Activated T-cell treated with anti-CD3 and anti-CD28 coated beads, Interleukin-2, amount 50 U/mL, for 72 hours (primary cell): ENCODE measurements around the gene FLACC1. TPM values are rescaled to one million over a fixed set of nuclear protein-coding genes. Genes with fewer than 3 reads are reported as not detected.
"Not testable (repeated sequence)": the region's sequence is repeated elsewhere in the genome, so short reads cannot be mapped to it uniquely, and the experiment has no call there.

Source experiments
- ATAC-seq, 2 donors: fragments of 150-1000 bp; cut with Tn5 transposase; replicated peaks in 1 of 2; 2 replicates each; pipeline ENCODE4 v1.10.0; 2021; ENCODE audit warnings: moderate library complexity in 2 of 2, mild to moderate bottlenecking in 1 of 2
- DNase-seq, 2 donors: peaks; one replicate each; pipeline ENCODE4 v3.0.0; 2021 to 2022; ENCODE audit warnings: mixed read lengths in 1 of 2
- H3K27ac Mint-ChIP-seq: one replicate; pipeline ENCODE4 v1.8.0; 2022; ENCODE audit warnings: mild to moderate bottlenecking, moderate library complexity, mixed read lengths
- H3K27me3 Mint-ChIP-seq: one replicate; pipeline ENCODE4 v1.8.0; 2022; ENCODE audit warnings: low read depth, mixed read lengths
- H3K36me3 Mint-ChIP-seq, 2 donors: one replicate each; pipeline ENCODE4 v1.8.0; 2022; ENCODE audit warnings: mixed read lengths in 2 of 2, mild to moderate bottlenecking in 1 of 2; ENCODE audit not compliant: insufficient read depth in 2 of 2
- H3K4me1 Mint-ChIP-seq: one replicate; pipeline ENCODE4 v1.8.0; 2022; ENCODE audit warnings: low read depth, mixed read lengths
- H3K4me3 Mint-ChIP-seq, 2 donors: one replicate each; pipeline ENCODE4 v1.8.0; 2022; ENCODE audit warnings: mild to moderate bottlenecking in 2 of 2, mixed read lengths in 2 of 2, moderate library complexity in 2 of 2
- H3K9me3 Mint-ChIP-seq, 2 donors: one replicate each; pipeline ENCODE4 v1.8.0; 2022; ENCODE audit warnings: mixed read lengths in 2 of 2
- total RNA-seq, 2 donors: library from RNA; stranded (reverse); gene quantifications; one replicate each; pipeline ENCODE4 v1.2.3, GENCODE V29; 2022

The FLACC1 gene
- total RNA-seq, 2 donors from 2014 or later, result 3.3 to 3.7 TPM

- Mint-ChIP-seq H3K27ac (peak overlapping the region; percentile 85), H3K4me3 (peak overlapping the region; percentile 47 to 53), H3K4me1 (peaks cover 86% of the 10 kb centered on the region), H3K9me3 (peaks cover 3 to 4% of the 10 kb centered on the region in 2 donors), H3K36me3 (peaks cover 11 to 25% of the 10 kb centered on the region in 2 donors), H3K27me3 (no peaks in the 10 kb centered on the region)
- peak; percentile 38 to 42 for DNase-seq
- no peak for ATAC-seq
These were observed 102.9 kb downstream of the FLACC1 start for GRCh38 chr2:201254081-201254730.

- Mint-ChIP-seq H3K27me3 (no peaks in the 10 kb centered on the region), H3K4me3 (no peak overlapping the region), H3K36me3 (peaks cover 11 to 23% of the 10 kb centered on the region in 2 donors), H3K27ac (peak overlapping the region; percentile 78), H3K4me1 (peaks cover 65% of the 10 kb centered on the region), H3K9me3 (peaks cover 3 to 4% of the 10 kb centered on the region in 2 donors)
- no peak for ATAC-seq
- no peak for DNase-seq
These were observed 106.4 kb downstream of the FLACC1 start for GRCh38 chr2:201250741-201251140.

GRCh38 chr2:201249889-201250288 is 107.3 kb downstream of the FLACC1 start:
- Mint-ChIP-seq H3K36me3 (peaks cover 11 to 20% of the 10 kb centered on the region in 2 donors), H3K27me3 (no peaks in the 10 kb centered on the region), H3K4me3 (no peak overlapping the region), H3K4me1 (peaks cover 56% of the 10 kb centered on the region), H3K27ac (no peak overlapping the region), H3K9me3 (peaks cover 3 to 4% of the 10 kb centered on the region in 2 donors)
- ATAC-seq, result no peak
- DNase-seq, result no peak

DNA sequence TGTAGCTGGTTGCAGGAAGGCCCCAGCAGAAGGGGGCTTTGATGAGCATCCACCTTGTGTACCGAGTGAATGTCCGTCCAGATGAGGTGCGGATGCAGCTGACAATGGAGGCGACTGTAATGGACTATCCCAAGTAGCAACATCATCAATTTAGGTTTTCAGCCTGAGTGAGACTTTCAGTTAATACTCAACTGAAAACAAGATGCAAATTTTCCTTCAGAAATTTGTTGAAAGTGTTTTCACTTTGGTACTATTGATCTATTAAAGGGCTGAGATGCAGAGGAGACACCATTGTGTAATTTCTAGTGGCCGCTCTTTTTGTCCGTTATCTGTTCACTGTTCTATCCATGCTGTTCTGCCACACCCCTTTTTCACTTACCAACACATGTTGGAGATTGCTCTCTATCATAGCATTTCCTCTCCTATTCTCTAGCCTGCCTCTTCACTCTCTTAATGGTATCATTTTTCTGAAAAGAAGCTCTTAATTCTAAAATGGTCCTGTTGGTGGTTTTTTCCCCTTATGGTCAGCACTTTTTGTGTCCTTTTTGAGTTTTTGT is 108.8 kb downstream of the FLACC1 start:
- Mint-ChIP-seq H3K4me3 (no peak overlapping the region), H3K36me3 (peaks cover 11 to 20% of the 10 kb centered on the region in 2 donors), H3K27me3 (no peaks in the 10 kb centered on the region), H3K9me3 (peaks cover 3 to 4% of the 10 kb centered on the region in 2 donors), H3K4me1 (peaks cover 41% of the 10 kb centered on the region), H3K27ac (no peak overlapping the region)
- no peak for ATAC-seq
- DNase-seq, result no peak

DNA sequence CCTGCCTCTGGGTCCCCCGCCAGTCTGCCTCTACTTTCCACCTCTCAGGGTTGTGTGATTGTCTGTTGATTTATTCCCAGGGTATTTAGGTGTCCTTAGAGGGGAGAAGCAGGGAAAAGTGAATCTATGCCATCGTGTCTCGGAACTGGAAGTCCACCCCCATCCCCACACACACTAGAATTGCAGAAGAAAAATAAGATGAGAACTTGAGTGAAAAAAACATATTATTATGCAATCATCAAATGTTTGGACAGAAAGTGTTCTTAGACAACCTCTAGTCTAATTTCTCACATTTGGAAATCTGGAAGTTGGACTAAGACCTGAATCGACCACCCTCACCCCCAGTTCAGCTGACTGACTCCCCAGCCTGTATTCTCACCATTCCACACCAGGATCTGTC is 110.9 kb downstream of the FLACC1 start:
- DNase-seq (no peak), ATAC-seq (no peak)
- peak overlapping the region; percentile 37 for H3K27ac Mint-ChIP-seq
- H3K9me3 Mint-ChIP-seq, result peaks cover 3 to 4% of the 10 kb centered on the region in 2 donors
- H3K27me3 Mint-ChIP-seq, result no peaks in the 10 kb centered on the region
- H3K4me3 Mint-ChIP-seq, result no peak overlapping the region
- H3K4me1 Mint-ChIP-seq, result peaks cover 24% of the 10 kb centered on the region
- H3K36me3 Mint-ChIP-seq, result peaks cover 14 to 20% of the 10 kb centered on the region in 2 donors

DNA sequence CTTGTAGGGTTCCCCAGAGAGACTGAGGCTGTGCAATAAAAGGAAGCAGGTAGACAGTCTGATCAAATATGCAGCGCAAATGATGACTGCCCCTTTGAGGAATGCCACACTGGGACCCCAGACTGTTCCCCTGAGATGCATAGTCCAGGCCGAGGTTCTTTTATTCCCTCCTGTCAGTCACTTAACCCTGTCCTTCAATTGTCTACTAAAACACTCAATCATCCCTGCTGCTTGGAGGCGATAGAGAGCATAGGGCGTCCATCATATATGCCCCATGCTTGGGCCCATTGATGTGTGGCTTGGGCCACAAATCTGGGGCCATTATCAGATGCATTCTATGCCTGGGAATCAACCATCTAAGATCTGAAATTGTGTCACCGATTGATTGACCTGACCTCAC is 112.3 kb downstream of the FLACC1 start:
- no peak overlapping the region for H3K27ac Mint-ChIP-seq
- DNase-seq (no peak), ATAC-seq (no peak)
- no peaks in the 10 kb centered on the region for H3K27me3 Mint-ChIP-seq
- peaks cover 2 to 7% of the 10 kb centered on the region in 2 donors for H3K9me3 Mint-ChIP-seq
- H3K4me1 Mint-ChIP-seq, result peaks cover 19% of the 10 kb centered on the region
- H3K36me3 Mint-ChIP-seq, result peaks cover 20 to 25% of the 10 kb centered on the region in 2 donors
- H3K4me3 Mint-ChIP-seq, result no peak overlapping the region

GRCh38 chr2:201242571-201243277 is 114.4 kb downstream of the FLACC1 start:
- H3K27ac Mint-ChIP-seq, result peak overlapping the region; percentile 67
- no peaks in the 10 kb centered on the region for H3K27me3 Mint-ChIP-seq
- DNase-seq (no peak), ATAC-seq (peak; percentile 73 to 79)
- peaks cover 27 to 34% of the 10 kb centered on the region in 2 donors for H3K36me3 Mint-ChIP-seq
- H3K9me3 Mint-ChIP-seq, result peaks cover 3 to 7% of the 10 kb centered on the region in 2 donors
- H3K4me1 Mint-ChIP-seq, result peaks cover 20% of the 10 kb centered on the region
- H3K4me3 Mint-ChIP-seq, result no peak overlapping the region

GRCh38 chr2:201239167-201239935 is 117.8 kb downstream of the FLACC1 start:
- peaks cover 41% of the 10 kb centered on the region for H3K4me1 Mint-ChIP-seq
- not testable (repeated sequence) for DNase-seq, H3K9me3 Mint-ChIP-seq, H3K27me3 Mint-ChIP-seq
- peak overlapping the region; percentile 90 for H3K27ac Mint-ChIP-seq
- H3K36me3 Mint-ChIP-seq, result peaks cover 28 to 48% of the 10 kb centered on the region in 2 donors
- ATAC-seq, result peak in 1 of 2 donors; percentile 13
- peak overlapping the region; percentile 47 to 74 for H3K4me3 Mint-ChIP-seq

Other genes with a start within 250 kb of the FLACC1 start
- 100 to 1,000 TPM; 232 to 385 TPM for gene CFLAR, start 241.2 kb downstream of the FLACC1 start, total RNA-seq
- gene CASP10, start 174.2 kb downstream of the FLACC1 start, total RNA-seq, result 10 to 100 TPM; 15.7 to 17.4 TPM
- gene CASP8, start 96.8 kb downstream of the FLACC1 start, total RNA-seq, result 10 to 100 TPM; 45.0 to 78.7 TPM
- 10 to 100 TPM; 20.8 to 22.1 TPM for gene TRAK2, start 94.1 kb upstream of the FLACC1 start, total RNA-seq
- 10 to 100 TPM; 26.7 to 30.4 TPM for gene STRADB, start 94.4 kb upstream of the FLACC1 start, total RNA-seq